Ovary (tissue), 9 donors: ENCODE measurements around the gene CSNK1G2. TPM values are rescaled to one million over a fixed set of nuclear protein-coding genes. Genes with fewer than 3 reads are reported as not detected.
"Not testable (repeated sequence)": the region's sequence is repeated elsewhere in the genome, so short reads cannot be mapped to it uniquely, and the experiment has no call there.

Source experiments
- DNase-seq, 5 donors: peaks; one replicate each; pipeline ENCODE4 v3.0.0-alpha.2; 2019 to 2020
- H3K27ac ChIP-seq, 2 donors: fragments of 200-600 bp; one replicate each; pipeline versions ENCODE4 v1.5.1 to v1.8.0; 2019 to 2022
- H3K27me3 ChIP-seq: fragments of 200-600 bp; one replicate; pipeline ENCODE4 v1.8.0; 2022
- H3K36me3 ChIP-seq: fragments of 200-600 bp; sonication (generic); one replicate; pipeline ENCODE4 v1.5.1; 2019
- H3K4me1 ChIP-seq: one replicate; pipeline ENCODE4 v1.8.1; 2013; ENCODE audit warnings: mild to moderate bottlenecking, moderate library complexity; ENCODE audit not compliant: insufficient read depth
- H3K4me3 ChIP-seq: fragments of 200-600 bp; sonication (generic); one replicate; pipeline ENCODE4 v1.5.1; 2017
- H3K9me3 ChIP-seq, 2 donors: fragments of 200-600 bp in 1 of 2; sonication (generic) in 1 of 2; one replicate each; pipeline versions ENCODE4 v1.5.1 to v1.8.1; 2013 to 2019; ENCODE audit warnings: mild to moderate bottlenecking in 1 of 2, moderate library complexity in 1 of 2
- EP300 ChIP-seq: sonication (generic); formaldehyde crosslinking; IDR thresholded peaks from one replicate; pipeline ENCODE4 v1.6.1; 2017; ENCODE audit warnings: antibody characterized with exemption
- POLR2A ChIP-seq: fragments of 450-650 bp; IDR thresholded peaks from one replicate; pipeline ENCODE4 v1.6.1; 2017; ENCODE audit warnings: antibody characterized with exemption, mild to moderate bottlenecking, moderate library complexity
- WGBS, 3 donors: extraction: QIAGEN DNeasy Blood & Tissue Kit in 1 of 3; methylation state at CpG; one replicate each; pipeline versions ENCODE4 v1.1.5 to v1.1.7; 2013 to 2017; 5-methylcytosine and 5-hydroxymethylcytosine counted together
- intact Hi-C, 4 donors: fragments of 100-400 bp; cut with DNase I; formaldehyde crosslinking; loops; one replicate each; pipeline versions ENCODE4 v1.11.0 to v1.15.1; 2022 to 2023
- polyA plus RNA-seq, 2 donors: library from polyadenylated mRNA; stranded (reverse); fragments of 200-250 nt in 1 of 2; fragments of 350-450 nt in 1 of 2; fragmentation: Illumina TruSeq in 1 of 2; extraction: RNeasy Lipid Tissue Mini Kit (QIAGEN cat#74804) in 1 of 2; gene quantifications; one replicate each; pipeline ENCODE4 v1.2.3, GENCODE V29; 2013 to 2014
- total RNA-seq, 7 donors: library from RNA; depleted of rRNA in 2 of 7; stranded (reverse); fragments of >200 nt in 2 of 7; fragmentation: NEBNext Ultra II Directional in 3 of 7; extraction: Animal tissue kit (Norgen Biotek cat#: 25700) in 3 of 7; gene quantifications; one replicate each; pipeline versions ENCODE4 v1.1.0 to v1.2.4, GENCODE V29; 2016 to 2023
- TF ChIP-seq, protein P1 (sequence below), 3 donors: fragments of 450-650 bp in 2 of 3; fragments of 200-600 bp in 1 of 3; IDR thresholded peaks; one replicate each; pipeline versions ENCODE4 v1.5.1 to v1.8.0; 2016 to 2022; ENCODE audit warnings: antibody characterized with exemption in 3 of 3, mild to moderate bottlenecking in 1 of 3
- donor health status: DM: no; HTN: no; CAD: no; lungs with moderate emphysema.
- donor health status: DM: no; HTN: no; CAD: no.
- donor health status: Bipolar disorder and iron deficiency.
- donor health status: DM: yes; HTN: yes; CAD: no.
- donor health status: DM: no; HTN: no; CAD: no.
- donor health status: DM: yes; HTN: yes; CAD: no.

Gene CSNK1G2
- total and polyA plus RNA-seq, 9 donors: 5.9 to 65.4 (median 50.3) TPM

DNA sequence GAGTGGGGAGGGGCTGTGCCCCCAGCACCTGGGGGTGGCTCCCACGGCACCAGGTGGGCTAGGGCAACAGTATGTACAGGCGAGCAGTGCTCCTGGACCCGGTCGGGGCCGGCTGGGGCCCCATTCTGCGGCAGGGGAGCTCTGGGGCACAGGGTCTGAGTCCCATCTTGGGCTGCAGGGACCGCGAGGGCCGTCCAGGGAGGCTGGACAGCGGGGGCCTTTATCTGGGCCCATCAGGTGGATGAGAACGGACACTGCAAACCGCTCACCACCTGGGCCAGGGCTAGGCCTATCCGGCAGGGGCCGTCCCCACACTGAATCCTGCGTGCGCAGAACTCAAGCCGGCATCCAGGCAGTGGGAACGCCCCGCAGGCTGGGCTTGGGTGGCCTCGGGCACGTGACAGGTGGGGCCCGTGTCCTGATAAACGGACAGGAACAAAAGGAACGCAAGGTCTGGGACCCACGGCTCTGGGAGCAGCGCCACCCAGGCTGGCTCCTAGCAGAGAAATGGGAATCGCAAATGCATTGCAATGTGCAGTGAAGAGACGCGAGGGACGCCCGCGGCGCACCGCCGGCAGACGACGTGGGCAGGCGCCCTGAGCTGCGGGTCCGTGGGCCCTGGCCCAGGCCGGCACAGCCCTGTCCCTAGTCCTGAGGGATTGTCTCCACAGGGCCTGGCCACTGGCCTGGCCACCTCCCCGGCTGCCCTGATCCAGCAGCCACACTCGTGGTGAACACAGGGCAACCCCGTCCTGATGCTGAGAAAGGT is 44.8 kb downstream of the CSNK1G2 start:
- Histone ChIP-seq H3K9me3 (no peaks in the 10 kb centered on the region), H3K4me1 (no peaks in the 10 kb centered on the region), H3K36me3 (peaks cover 2% of the 10 kb centered on the region), H3K27ac (no peak overlapping the region), H3K4me3 (no peak overlapping the region), H3K27me3 (no peaks in the 10 kb centered on the region)
- peak in 1 of 5 donors; percentile 31 for DNase-seq
- intact Hi-C loops: no loop called here
- 79 to 84% (median 81%) methylated on average over 44 of the region's 44 CpGs for WGBS, 3 donors
- no peak for TF ChIP-seq EP300
- no peak for TF ChIP-seq POLR2A
- TF ChIP-seq, protein P1, sequence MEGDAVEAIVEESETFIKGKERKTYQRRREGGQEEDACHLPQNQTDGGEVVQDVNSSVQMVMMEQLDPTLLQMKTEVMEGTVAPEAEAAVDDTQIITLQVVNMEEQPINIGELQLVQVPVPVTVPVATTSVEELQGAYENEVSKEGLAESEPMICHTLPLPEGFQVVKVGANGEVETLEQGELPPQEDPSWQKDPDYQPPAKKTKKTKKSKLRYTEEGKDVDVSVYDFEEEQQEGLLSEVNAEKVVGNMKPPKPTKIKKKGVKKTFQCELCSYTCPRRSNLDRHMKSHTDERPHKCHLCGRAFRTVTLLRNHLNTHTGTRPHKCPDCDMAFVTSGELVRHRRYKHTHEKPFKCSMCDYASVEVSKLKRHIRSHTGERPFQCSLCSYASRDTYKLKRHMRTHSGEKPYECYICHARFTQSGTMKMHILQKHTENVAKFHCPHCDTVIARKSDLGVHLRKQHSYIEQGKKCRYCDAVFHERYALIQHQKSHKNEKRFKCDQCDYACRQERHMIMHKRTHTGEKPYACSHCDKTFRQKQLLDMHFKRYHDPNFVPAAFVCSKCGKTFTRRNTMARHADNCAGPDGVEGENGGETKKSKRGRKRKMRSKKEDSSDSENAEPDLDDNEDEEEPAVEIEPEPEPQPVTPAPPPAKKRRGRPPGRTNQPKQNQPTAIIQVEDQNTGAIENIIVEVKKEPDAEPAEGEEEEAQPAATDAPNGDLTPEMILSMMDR (IDR thresholded peaks at IDR 0.05): no peak

DNA sequence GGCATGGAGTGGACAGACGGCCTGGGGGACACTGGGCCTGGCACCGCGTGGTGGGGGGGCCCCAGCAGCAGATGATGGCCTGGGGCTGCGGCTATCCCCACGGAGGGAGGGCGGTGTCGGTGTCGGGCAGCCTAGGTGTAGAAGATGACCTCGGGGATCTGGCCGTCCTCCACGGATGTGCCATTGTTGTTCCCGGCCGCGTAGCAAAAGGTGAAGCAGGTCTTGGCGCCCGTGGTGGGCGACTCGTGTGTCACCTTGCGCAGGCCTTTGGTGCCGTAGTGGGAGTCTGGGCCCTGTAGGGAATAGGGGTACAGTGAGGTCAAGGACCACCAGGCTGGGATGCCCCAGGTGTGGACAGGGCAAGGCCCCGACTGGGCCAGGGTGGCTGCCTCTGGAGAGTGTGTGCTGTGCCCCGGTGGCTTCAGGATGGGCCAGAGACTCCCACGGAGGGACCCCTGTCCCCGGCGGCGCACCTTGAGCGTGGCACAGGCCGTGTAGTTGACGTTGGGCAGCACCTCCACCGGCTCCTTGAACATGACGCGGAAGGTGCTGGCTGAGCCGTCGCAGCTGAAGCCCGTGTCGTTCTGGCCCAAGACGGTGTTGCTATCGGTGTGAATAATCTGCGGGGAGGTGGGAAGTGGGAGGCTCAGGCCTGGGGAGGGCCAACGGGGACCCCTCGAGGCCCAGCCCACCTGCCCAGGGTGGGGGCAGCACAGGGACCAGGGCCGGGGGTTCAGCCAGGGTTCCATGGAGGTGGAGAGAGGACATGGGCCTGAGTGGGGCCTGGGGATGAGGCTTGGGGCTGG is 45.6 kb downstream of the CSNK1G2 start:
- intact Hi-C loops: no loop called here
- Histone ChIP-seq H3K9me3 (no peaks in the 10 kb centered on the region), H3K27ac (no peak overlapping the region), H3K36me3 (peaks cover 2% of the 10 kb centered on the region), H3K4me3 (no peak overlapping the region), H3K27me3 (no peaks in the 10 kb centered on the region), H3K4me1 (no peaks in the 10 kb centered on the region)
- TF ChIP-seq EP300 (no peak), POLR2A (no peak)
- TF ChIP-seq, protein P1 (IDR thresholded peaks at IDR 0.05): no peak
- DNase-seq: peak in 1 of 5 donors; percentile 33
- WGBS, 3 donors: 81 to 86% (median 82%) methylated on average over 42 of the region's 42 CpGs

DNA sequence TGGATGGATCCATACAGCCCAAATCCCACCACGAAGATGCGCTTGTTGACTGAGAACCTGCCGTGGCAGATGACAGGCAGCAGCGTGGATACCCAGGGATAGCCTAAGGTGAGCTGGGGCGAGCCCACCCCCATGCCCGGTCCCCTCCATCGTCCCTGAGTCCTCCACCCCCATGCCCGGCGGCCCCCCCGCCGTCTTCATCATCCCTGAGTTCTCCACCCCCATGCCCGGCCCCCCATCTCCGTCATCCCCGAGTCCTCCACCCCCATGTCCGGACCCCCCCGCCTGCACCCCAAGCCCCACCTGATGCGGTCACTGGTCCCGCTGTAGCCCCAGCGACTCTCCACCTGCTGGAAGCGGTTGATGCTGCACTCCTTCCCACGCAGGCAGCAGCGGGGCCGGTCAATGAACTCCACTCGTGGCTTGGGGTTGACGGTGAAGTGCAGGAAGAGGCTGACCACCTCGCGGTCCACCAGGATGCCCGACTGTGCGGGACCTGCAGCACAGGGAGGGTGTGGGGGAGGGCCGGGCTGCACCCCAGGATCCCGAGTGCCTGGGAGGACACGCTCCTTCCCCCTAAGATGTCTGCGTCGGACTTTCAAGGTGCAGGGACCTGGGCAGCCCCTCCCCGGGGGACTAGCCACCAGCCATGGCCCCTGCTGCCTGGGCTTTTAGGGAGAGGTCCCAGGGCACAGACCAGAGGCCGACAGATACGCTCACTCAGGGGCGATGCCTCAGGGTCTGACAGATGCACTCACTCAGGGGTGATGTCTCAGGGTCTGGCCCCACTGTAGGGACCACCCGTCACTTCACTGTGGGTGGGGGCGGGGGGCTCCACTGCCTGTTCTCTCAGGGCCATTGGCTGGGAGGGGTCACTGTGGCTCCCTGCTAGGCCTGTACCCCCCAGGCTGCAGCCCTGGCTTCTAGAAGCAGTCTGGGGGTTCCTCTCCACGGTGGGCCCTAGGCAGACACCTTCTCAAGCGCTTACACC is 46.5 kb downstream of the CSNK1G2 start:
- TF ChIP-seq, protein P1 (IDR thresholded peaks at IDR 0.05): no peak
- no peak for TF ChIP-seq POLR2A
- TF ChIP-seq EP300: no peak

DNA sequence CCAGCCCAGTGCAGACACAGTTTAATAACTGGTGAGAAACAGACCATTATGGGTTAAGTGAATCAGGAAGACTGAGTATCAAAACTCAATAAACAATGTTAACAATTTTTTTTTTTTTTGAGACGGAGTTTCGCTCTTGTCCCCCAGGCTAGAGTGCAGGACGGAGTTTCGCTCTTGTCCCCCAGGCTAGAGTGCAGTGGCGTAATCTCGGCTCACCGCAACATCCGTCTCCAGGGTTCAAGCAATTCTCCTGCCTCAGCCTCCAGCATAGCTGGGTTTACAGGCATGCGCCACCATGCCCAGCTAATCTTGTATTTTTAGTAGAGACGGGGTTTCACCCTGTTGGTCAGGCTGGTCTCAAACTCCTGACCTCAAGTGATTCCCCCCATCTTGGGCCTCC is 47.5 kb downstream of the CSNK1G2 start:
- H3K36me3 ChIP-seq, H3K4me1 ChIP-seq, H3K4me3 ChIP-seq, DNase-seq, H3K27me3 ChIP-seq, intact Hi-C loops, H3K9me3 ChIP-seq, H3K27ac ChIP-seq: not testable (repeated sequence)
- WGBS, 3 donors: 79 to 86% (median 82%) methylated on average over 10 of the region's 10 CpGs

More for the DNA sequence above, 46.5 kb downstream of the CSNK1G2 start:
- Histone ChIP-seq H3K4me1 (no peaks in the 10 kb centered on the region), H3K27ac (no peak overlapping the region), H3K4me3 (no peak overlapping the region), H3K9me3 (no peaks in the 10 kb centered on the region), H3K36me3 (peaks cover 2% of the 10 kb centered on the region), H3K27me3 (no peaks in the 10 kb centered on the region)
- intact Hi-C loops: no loop called here
- 74 to 82% (median 78%) methylated on average over 25 to 42 of the region's 42 CpGs for WGBS, 3 donors
- DNase-seq: peak in 2 of 5 donors; percentile 25 to 35
